Measurements from ENCODE around the gene SLC25A25. TPM values are rescaled to one million over a fixed set of nuclear protein-coding genes. Genes with fewer than 3 reads are reported as not detected.

Gene SLC25A25
- total RNA-seq, 1 experiment from 2014 or later: 10.7 TPM

GRCh38 chr9:128026255-128026772 is 41.7 kb upstream of the SLC25A25 start:
- intact Hi-C loops (cut with micrococcal nuclease; ENCODE audit: unreplicated experiment): loop anchor here (5.0 kb wide), 1 partner anchor 54 kb away; no protein-coding TSS in a partner anchor
- in situ Hi-C loops (cut with HindIII; ENCODE audit: low pct_unique_long_range_greater_than_20kb, low sequenced_read_pairs): no loop called here
- H3K27ac ChIP-seq (ENCODE audit: low read length): peak overlapping the region; percentile 85
- H3K4me3 ChIP-seq (ENCODE audit: low read depth in 2 of 2, low read length in 2 of 2): no peak overlapping the region
- DNase-seq (ENCODE audit: low read depth, low spot score): no peak
- ChIA-PET POLR2A (interaction anchor here (0.8 to 1.2 kb wide), 2 partner anchors 24 to 40 kb away, joined by 6 to 11 read pairs; no protein-coding TSS in a partner anchor), CTCF (interaction anchor here (1.0 to 1.1 kb wide), 2 partner anchors 8 to 71 kb away, joined by 3 to 4 read pairs; no protein-coding TSS in a partner anchor)
- no peak for ATAC-seq
- no peaks in the 10 kb centered on the region for H3K27me3 ChIP-seq (ENCODE audit: control insufficient read depth, insufficient read depth, low read length)
- TF ChIP-seq POLR2AphosphoS5 (IDR thresholded peaks at IDR 0.05; ENCODE audit: low read depth, low read length) (no peak), CTCF (IDR thresholded peaks at IDR 0.05) (no peak), SIN3A (IDR thresholded peaks at IDR 0.05; ENCODE audit: borderline replicate concordance, insufficient read depth, low read depth, low read length) (no peak), REST (IDR thresholded peaks at IDR 0.05; ENCODE audit: insufficient read depth in 1 of 2, low read depth in 2 of 2, low read length in 1 of 2) (no peak), TCF7L2 (IDR thresholded peaks at IDR 0.05; ENCODE audit: low read depth, low read length) (no peak)
- peaks cover 46% of the 10 kb centered on the region for H3K4me1 ChIP-seq (ENCODE audit: control insufficient read depth, insufficient read depth, low read length)
- H3K9me3 ChIP-seq (ENCODE audit: control insufficient read depth, insufficient read depth, low read depth, low read length): no peaks in the 10 kb centered on the region
- no TSS peak for BruUV-seq (replicated peaks)
- H3K36me3 ChIP-seq (ENCODE audit: control insufficient read depth, insufficient read depth, low read length): no peaks in the 10 kb centered on the region

- intact Hi-C loops (cut with micrococcal nuclease; ENCODE audit: unreplicated experiment) (loop anchor here (5.0 kb wide), 1 partner anchor 55 kb away; no protein-coding TSS in a partner anchor), in situ Hi-C loops (cut with HindIII; ENCODE audit: low pct_unique_long_range_greater_than_20kb, low sequenced_read_pairs) (no loop called here)
- Histone ChIP-seq H3K36me3 (ENCODE audit: control insufficient read depth, insufficient read depth, low read length) (no peaks in the 10 kb centered on the region), H3K27me3 (ENCODE audit: control insufficient read depth, insufficient read depth, low read length) (no peaks in the 10 kb centered on the region), H3K27ac (ENCODE audit: low read length) (peak overlapping the region; percentile 85), H3K9me3 (ENCODE audit: control insufficient read depth, insufficient read depth, low read depth, low read length) (no peaks in the 10 kb centered on the region), H3K4me1 (ENCODE audit: control insufficient read depth, insufficient read depth, low read length) (peaks cover 46% of the 10 kb centered on the region), H3K4me3 (ENCODE audit: low read depth in 2 of 2, low read length in 2 of 2) (no peak overlapping the region)
- no peak for DNase-seq (ENCODE audit: low read depth, low spot score)
- peak; percentile 61 for ATAC-seq
- BruUV-seq (replicated peaks): no TSS peak
- no peak for TF ChIP-seq CTCF (IDR thresholded peaks at IDR 0.05)
- no peak for TF ChIP-seq TCF7L2 (IDR thresholded peaks at IDR 0.05; ENCODE audit: low read depth, low read length)
- TF ChIP-seq SIN3A (IDR thresholded peaks at IDR 0.05; ENCODE audit: borderline replicate concordance, insufficient read depth, low read depth, low read length): no peak
- no peak for TF ChIP-seq REST (IDR thresholded peaks at IDR 0.05; ENCODE audit: insufficient read depth in 1 of 2, low read depth in 2 of 2, low read length in 1 of 2)
- no peak for TF ChIP-seq POLR2AphosphoS5 (IDR thresholded peaks at IDR 0.05; ENCODE audit: low read depth, low read length)
- ChIA-PET POLR2A (interaction anchor here (0.6 to 1.2 kb wide), 3 partner anchors 11 to 41 kb away, joined by 6 to 11 read pairs (median 6); no protein-coding TSS in a partner anchor), CTCF (interaction anchor here (1.0 to 1.1 kb wide), 2 partner anchors 9 to 72 kb away, joined by 3 to 4 read pairs; no protein-coding TSS in a partner anchor)
Measured at GRCh38 chr9:128026773-128027541, 41.1 kb upstream of the SLC25A25 start.
